Keratinocyte (primary cell): ENCODE measurements around the gene CHST1.

Experiments used
- CTCF ChIP-seq, 3 experiments: IDR thresholded peaks in 1 of 3; conservative IDR thresholded peaks in 1 of 3; optimal IDR thresholded peaks in 1 of 3; 2 replicates in 2 of 3; 3 replicates in 1 of 3; pipeline versions ENCODE3 to v1.5.1; 2011; ENCODE audit warnings: low read length in 3 of 3, mild to moderate bottlenecking in 3 of 3, moderate library complexity in 2 of 3, control low read depth in 1 of 3, inconsistent platforms in 1 of 3; ENCODE audit not compliant: insufficient read depth in 2 of 3; ENCODE audit errors: extremely low read depth in 1 of 3
- EZH2 ChIP-seq: IDR thresholded peaks from one replicate; pipeline ENCODE4 v1.6.1; 2012; ENCODE audit warnings: inconsistent platforms, mild to moderate bottlenecking, low read length, moderate library complexity

GRCh38 chr11:45676522-45677095 lies 11.2 kb upstream of the CHST1 start:
- no peak for TF ChIP-seq CTCF (optimal IDR thresholded peaks at IDR 0.05 in 1 of 3, IDR thresholded peaks at IDR 0.05 in 1 of 3, conservative IDR thresholded peaks at IDR 0.05 in 1 of 3; ENCODE audit: extremely low read depth in 1 of 3, insufficient read depth in 2 of 3, low read length in 3 of 3)
- TF ChIP-seq EZH2, result no peak
